Naive thymus-derived CD8-positive, alpha-beta T cell (primary cell): ENCODE data around the gene AKTIP. TPM values are rescaled to one million over a fixed set of nuclear protein-coding genes. Genes with fewer than 3 reads are reported as not detected.
A peak's percentile ranks its signal among the peaks of the same experiment; 100 is the strongest.
"Not testable (repeated sequence)": the region's sequence is repeated elsewhere in the genome, so short reads cannot be mapped to it uniquely, and the experiment has no call there.

Source experiments
- ATAC-seq, 2 donors: fragments of 150-1000 bp; cut with Tn5 transposase in 1 of 2; sonication (Bioruptor Pico), chemical (Tn5 transposase) in 1 of 2; 1 replicate in 1 of 2; 2 replicates in 1 of 2; pipeline ENCODE4 v1.10.0; 2021; ENCODE audit warnings: mild to moderate bottlenecking in 2 of 2, moderate library complexity in 2 of 2
- POLR2A ChIA-PET: fragments of 350-600 bp; sonication (Branson Sonifier 250); formaldehyde crosslinking; loops from one replicate; lab custom pipeline; 2021; ENCODE audit warnings: antibody characterized with exemption; lab: Charles Lee
- DNase-seq, 10 donors: peaks; one replicate each; pipeline versions ENCODE4 v3.0.0 to v3.0.0-alpha.2; 2020 to 2022
- H3K27ac Mint-ChIP-seq, 10 donors: one replicate each; pipeline ENCODE4 v1.8.0; 2020 to 2022; ENCODE audit warnings: mild to moderate bottlenecking in 10 of 10, mixed read lengths in 10 of 10, moderate library complexity in 4 of 10, inconsistent platforms in 1 of 10
- H3K27me3 Mint-ChIP-seq, 5 donors: one replicate each; pipeline ENCODE4 v1.8.0; 2021 to 2022; ENCODE audit warnings: mixed read lengths in 5 of 5
- H3K36me3 Mint-ChIP-seq, 3 donors: one replicate each; pipeline ENCODE4 v1.8.0; 2020 to 2022; ENCODE audit warnings: mixed read lengths in 3 of 3, mild to moderate bottlenecking in 2 of 3, inconsistent platforms in 1 of 3
- H3K4me1 Mint-ChIP-seq, 4 donors: one replicate each; pipeline ENCODE4 v1.8.0; 2021 to 2022; ENCODE audit warnings: mixed read lengths in 4 of 4
- H3K4me3 Mint-ChIP-seq, 10 donors: one replicate each; pipeline ENCODE4 v1.8.0; 2020 to 2022; ENCODE audit warnings: mild to moderate bottlenecking in 10 of 10, mixed read lengths in 10 of 10, moderate library complexity in 6 of 10, inconsistent platforms in 1 of 10
- H3K9me3 Mint-ChIP-seq, 9 donors: one replicate each; pipeline ENCODE4 v1.8.0; 2020 to 2022; ENCODE audit warnings: mixed read lengths in 9 of 9, mild to moderate bottlenecking in 3 of 9, inconsistent platforms in 1 of 9, moderate library complexity in 1 of 9
- polyA plus RNA-seq, 3 donors: library from polyadenylated mRNA; unstranded; fragments of 300-500 nt; fragmentation: Illumina TruSeq; gene quantifications; one replicate each; pipeline ENCODE4 v1.2.3, GENCODE V29; 2021
- total RNA-seq, 8 experiments: library from RNA in 2 of 8; stranded (reverse) in 2 of 8; gene quantifications; one replicate each; pipeline ENCODE4 v1.2.3 and lab custom pipeline; 2021 to 2026

AKTIP gene
- total RNA-seq, result 100 to 1,000 TPM; 155 to 159 TPM
- polyA plus RNA-seq, result 100 to 1,000 TPM in 2 of 3 donors, 10 to 100 TPM in 1; 60.3 to 124 (median 114) TPM
- 25.8 to 116 (median 82.3) reads per million in 6 experiments for total RNA-seq (lab: John Stamatoyannopoulos, UW)

DNA sequence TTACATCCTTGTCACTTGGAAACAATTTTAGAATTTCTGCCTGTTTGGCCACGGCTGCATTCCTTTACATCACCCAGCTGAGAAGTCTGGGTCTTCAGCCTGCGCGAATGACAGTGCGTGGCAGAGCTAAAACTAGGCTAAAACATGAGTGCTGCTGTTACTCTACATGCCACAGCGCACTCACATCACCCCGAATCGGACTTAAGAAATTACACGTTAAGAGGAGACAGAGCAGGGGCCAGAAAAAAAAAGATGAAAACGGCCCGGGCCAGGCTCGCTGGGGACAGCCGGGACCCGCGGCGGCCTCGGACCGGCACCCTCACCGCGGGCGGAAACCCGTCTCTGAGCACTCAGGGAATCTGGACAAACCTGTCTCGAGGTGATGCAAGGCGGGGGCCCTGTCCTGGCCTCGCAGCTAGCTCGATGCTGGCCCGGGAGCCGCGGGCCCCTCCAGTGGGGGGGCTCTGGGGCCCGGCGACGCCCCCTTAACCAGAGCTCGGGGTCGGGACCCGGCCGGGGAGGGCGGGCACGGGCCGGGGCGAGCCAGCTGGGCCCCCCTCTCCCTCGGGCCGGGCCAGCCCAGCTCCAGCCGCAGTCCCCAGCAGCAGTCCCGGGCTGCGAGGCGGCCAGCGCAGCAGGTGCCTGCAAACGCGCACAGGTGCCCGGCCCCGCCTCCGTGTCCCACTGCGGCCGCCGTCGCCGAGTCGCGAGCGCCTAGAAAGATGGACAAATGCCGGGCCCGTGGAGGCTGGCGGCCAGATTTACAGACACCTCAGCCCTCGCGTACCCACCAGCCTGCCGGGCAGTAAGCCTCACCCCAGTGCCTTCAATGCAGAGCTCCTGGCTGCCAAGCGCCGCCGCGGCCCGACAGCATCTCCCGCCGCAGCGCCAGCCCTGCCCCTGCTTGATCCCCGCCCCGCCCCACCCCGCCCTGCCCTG is at the start of gene AKTIP:
TSS of gene AKTIP (minus strand) at position 879 of the 939 bp plus-strand sequence. CDS start 2,950 bp downstream, outside the sequence.
- Mint-ChIP-seq H3K27me3 (no peaks in the 10 kb centered on the region), H3K9me3 (no peaks in the 10 kb centered on the region), H3K36me3 (peaks cover 12 to 27% (median 17%) of the 10 kb centered on the region in 3 donors), H3K27ac (peak within 1 kb of the TSS; percentile 94 to 98 (median 96)), H3K4me3 (peak within 1 kb of the TSS; percentile 90 to 100 (median 98)), H3K4me1 (peaks cover 23 to 67% (median 59%) of the 10 kb centered on the region in 4 donors)
- POLR2A ChIA-PET, result interaction anchor here (1.2 to 19.6 kb wide), 14 partner anchors 9 to 202 kb away, joined by 4 to 316 read pairs (median 12); partner anchors contain the start of genes FTO, RBL2 and RPGRIP1L
- peak in 7 of 10 donors; percentile 22 to 68 (median 29) for DNase-seq
- ATAC-seq, result peak; percentile 19 to 25

DNA sequence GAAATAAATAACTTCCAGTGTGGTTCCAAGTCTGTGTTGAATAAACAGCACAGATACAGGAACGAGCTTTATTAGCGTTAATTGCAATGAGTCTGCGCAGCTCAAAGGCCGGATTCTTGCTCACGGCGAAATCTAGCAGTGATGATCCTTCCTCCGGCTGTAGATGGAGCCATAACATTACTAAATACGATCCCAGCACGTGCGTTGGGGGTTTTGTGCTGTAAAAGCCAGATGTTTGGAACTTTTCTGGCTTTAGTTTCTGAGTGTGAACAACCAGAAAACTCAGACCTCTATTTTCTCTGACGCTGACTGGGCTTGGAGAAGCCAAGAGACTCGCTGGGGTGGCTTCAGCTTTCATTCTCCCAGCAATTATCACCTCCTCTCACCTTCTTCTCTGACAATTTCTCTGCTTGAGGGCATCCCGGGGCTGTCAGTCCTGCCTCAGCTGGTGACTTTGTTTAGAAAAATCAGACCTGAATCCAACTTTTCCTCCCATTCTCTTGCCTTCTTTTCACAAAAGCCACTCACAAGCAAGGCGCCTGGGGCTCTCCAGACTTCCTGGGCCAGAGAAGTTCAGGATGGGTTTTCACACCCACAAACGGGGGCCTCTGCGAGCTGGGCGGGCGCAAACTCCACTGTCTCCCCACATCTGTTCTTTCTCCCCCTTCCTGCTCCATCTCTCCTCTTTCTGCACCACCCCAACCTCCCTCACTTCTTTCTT is 47.1 kb upstream of the AKTIP start:
- POLR2A ChIA-PET, result interaction anchor here (0.6 kb wide), 1 partner anchor 41 kb away, joined by 3 read pairs; no protein-coding TSS in a partner anchor
- H3K4me1 Mint-ChIP-seq, result peaks cover 15 to 23% (median 20%) of the 10 kb centered on the region in 4 donors
- H3K27ac Mint-ChIP-seq, result peak overlapping the region in 2 of 10 donors; percentile 25 to 64
- no peaks in the 10 kb centered on the region for H3K9me3 Mint-ChIP-seq
- ATAC-seq (peak; percentile 54 to 65), DNase-seq (peak; percentile 12 to 71 (median 46))
- peaks cover 9 to 44% (median 28%) of the 10 kb centered on the region in 5 donors for H3K27me3 Mint-ChIP-seq
- H3K36me3 Mint-ChIP-seq, result no peaks in the 10 kb centered on the region
- H3K4me3 Mint-ChIP-seq, result no peak overlapping the region

GRCh38 chr16:53546988-53547391 is 44.0 kb upstream of the AKTIP start:
- Mint-ChIP-seq H3K36me3 (no peaks in the 10 kb centered on the region), H3K27ac (no peak overlapping the region), H3K27me3 (peaks cover 10 to 67% (median 34%) of the 10 kb centered on the region in 5 donors), H3K4me3 (peak overlapping the region in 1 of 10 donors; percentile 14), H3K4me1 (peaks cover 18 to 37% (median 32%) of the 10 kb centered on the region in 4 donors), H3K9me3 (no peaks in the 10 kb centered on the region)
- POLR2A ChIA-PET, result interaction anchor here (1.4 kb wide), 1 partner anchor 27 kb away, joined by 3 read pairs; no protein-coding TSS in a partner anchor
- DNase-seq, result no peak
- ATAC-seq, result no peak

- Mint-ChIP-seq H3K4me1 (peaks cover 16 to 37% (median 31%) of the 10 kb centered on the region in 4 donors), H3K27me3 (peaks cover 10 to 67% (median 26%) of the 10 kb centered on the region in 5 donors), H3K27ac (peak overlapping the region in 6 of 10 donors; percentile 3 to 74 (median 54)), H3K4me3 (peak overlapping the region; percentile 5 to 77 (median 62)), H3K36me3 (no peaks in the 10 kb centered on the region), H3K9me3 (no peaks in the 10 kb centered on the region)
- DNase-seq (peak; percentile 33 to 84 (median 64)), ATAC-seq (peak; percentile 95 to 97)
- POLR2A ChIA-PET, result interaction anchor here (0.6 to 1.7 kb wide), 4 partner anchors 9 to 137 kb away, joined by 3 read pairs; partner anchors contain the start of gene RBL2
Measured at GRCh38 chr16:53545433-53545832, 42.4 kb upstream of the AKTIP start.

DNA sequence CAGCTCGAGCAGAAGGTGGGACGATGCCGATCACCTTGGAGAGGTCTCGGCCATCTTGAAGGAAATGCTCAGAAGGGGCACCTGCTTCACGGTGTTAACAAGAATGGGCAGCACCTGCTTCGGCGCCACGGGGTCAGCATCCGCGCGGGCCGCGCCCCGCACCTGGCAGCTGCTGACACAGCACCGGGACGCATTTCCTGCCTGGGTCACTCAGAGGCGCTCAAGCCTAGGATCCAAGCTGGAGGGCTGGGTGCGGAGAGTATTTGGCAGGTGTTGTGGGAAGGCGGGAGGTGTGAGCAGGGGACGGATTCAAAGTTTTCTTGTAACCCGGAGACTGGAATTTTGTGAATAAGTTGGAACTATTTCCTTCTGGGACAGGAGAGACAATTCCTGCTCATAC is 39.3 kb upstream of the AKTIP start:
- POLR2A ChIA-PET, result interaction anchor here (0.5 kb wide), 1 partner anchor 9 kb away, joined by 7 read pairs; no protein-coding TSS in a partner anchor
- Mint-ChIP-seq H3K9me3 (no peaks in the 10 kb centered on the region), H3K4me3 (no peak overlapping the region), H3K27ac (peak overlapping the region in 1 of 10 donors; percentile 13), H3K36me3 (peaks cover 0 to 7% (median 0%) of the 10 kb centered on the region in 3 donors), H3K4me1 (peaks cover 12 to 32% (median 31%) of the 10 kb centered on the region in 4 donors), H3K27me3 (peaks cover 8 to 50% (median 20%) of the 10 kb centered on the region in 5 donors)
- DNase-seq (no peak), ATAC-seq (no peak)

DNA sequence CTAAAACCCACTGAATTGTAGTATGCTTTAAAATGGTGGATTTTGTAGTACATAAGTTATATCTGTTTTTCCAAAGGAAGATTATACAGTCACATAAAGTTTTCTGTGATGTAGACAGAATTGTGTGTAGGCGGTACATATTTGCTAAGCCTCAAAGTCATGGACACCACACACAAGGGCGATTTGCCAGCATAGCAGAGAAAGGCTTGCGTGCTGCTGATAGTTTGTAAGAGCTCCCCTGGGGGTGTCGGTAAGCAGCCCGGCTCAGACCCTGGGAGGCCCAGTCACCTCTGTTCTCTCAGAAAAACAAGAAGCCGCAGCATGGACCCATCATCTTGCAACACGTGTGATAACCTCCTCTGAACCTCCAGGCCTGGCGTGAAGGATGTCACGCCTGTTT is 38.3 kb upstream of the AKTIP start:
- H3K27ac Mint-ChIP-seq, result peak overlapping the region in 1 of 10 donors; percentile 37
- peaks cover 8 to 48% (median 20%) of the 10 kb centered on the region in 5 donors for H3K27me3 Mint-ChIP-seq
- H3K4me1 Mint-ChIP-seq, result peaks cover 8 to 26% (median 23%) of the 10 kb centered on the region in 4 donors

DNA sequence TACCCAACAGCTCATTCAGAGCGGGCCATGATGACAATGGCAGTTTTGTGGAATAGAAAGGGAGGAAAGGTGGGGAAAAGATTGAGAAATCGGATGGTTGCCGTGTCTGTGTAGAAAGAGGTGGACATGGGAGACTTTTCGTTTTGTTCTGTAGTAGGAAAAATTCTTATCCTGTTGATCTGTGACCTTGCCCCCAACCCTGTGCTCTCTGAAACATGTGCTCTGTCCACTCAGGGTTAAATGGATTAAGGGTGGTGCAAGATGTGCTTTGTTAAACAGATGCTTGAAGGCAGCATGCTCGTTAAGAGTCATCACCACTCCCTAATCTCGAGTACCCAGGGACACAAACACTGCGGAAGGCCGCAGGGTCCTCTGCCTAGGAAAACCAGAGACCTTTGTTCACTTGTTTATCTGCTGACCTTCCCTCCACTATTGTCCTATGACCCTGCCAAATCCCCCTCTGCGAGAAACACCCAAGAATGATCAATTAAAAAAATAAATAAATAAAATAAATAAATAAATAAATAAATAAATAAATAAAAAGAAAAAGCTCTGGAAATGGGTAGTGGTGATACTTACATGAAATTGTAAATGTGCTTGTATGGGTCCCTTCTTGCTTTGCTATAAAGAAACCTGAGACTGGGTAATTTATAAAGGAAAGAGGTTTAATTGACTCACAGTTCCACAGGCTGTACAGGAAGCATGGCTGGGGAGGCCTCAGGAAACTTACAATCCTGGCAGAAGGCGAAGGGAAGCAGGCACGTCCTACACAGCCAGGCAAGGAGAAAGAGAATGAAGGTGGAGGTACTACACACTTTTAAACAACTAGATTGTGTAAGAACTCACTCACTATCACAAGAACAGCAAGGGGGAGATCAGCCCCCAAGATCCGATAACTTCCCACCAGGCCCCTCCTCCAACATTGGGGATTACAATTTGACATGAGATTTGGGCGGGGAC is 37.0 kb upstream of the AKTIP start:
- Mint-ChIP-seq H3K4me1 (peaks cover 4 to 18% (median 15%) of the 10 kb centered on the region in 4 donors), H3K27me3 (peaks cover 8 to 48% (median 20%) of the 10 kb centered on the region in 5 donors)
- H3K36me3 Mint-ChIP-seq, DNase-seq, H3K27ac Mint-ChIP-seq, H3K9me3 Mint-ChIP-seq, H3K4me3 Mint-ChIP-seq, ATAC-seq, POLR2A ChIA-PET: not testable (repeated sequence)

More for the DNA sequence above, 38.3 kb upstream of the AKTIP start:
- ATAC-seq (no peak), DNase-seq (no peak)
- Mint-ChIP-seq H3K4me3 (no peak overlapping the region), H3K36me3 (peaks cover 0 to 7% (median 0%) of the 10 kb centered on the region in 3 donors), H3K9me3 (no peaks in the 10 kb centered on the region)
- POLR2A ChIA-PET, result no interaction called here

DNA sequence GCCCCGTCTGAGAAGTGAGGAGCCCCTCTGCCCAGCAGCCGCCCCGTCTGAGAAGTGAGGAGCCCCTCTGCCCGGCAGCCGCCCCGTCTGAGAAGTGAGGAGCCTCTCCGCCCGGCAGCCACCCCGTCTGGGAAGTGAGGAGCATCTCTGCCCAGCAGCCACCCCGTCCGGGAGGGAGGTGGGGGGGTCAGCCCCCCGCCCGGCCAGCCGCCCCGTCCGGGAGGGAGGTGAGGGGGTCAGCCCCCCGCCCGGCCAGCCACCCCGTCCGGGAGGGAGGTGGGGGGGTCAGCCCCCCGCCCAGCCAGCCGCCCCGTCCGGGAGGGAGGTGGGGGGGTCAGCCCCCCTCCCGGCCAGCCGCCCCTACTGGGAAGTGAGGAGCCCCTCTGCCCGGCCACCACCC is 36.3 kb upstream of the AKTIP start:
- POLR2A ChIA-PET, DNase-seq, H3K9me3 Mint-ChIP-seq, H3K27ac Mint-ChIP-seq, H3K36me3 Mint-ChIP-seq, ATAC-seq, H3K4me3 Mint-ChIP-seq: not testable (repeated sequence)
- Mint-ChIP-seq H3K27me3 (peaks cover 8 to 48% (median 20%) of the 10 kb centered on the region in 5 donors), H3K4me1 (peaks cover 4 to 12% (median 9%) of the 10 kb centered on the region in 4 donors)

DNA sequence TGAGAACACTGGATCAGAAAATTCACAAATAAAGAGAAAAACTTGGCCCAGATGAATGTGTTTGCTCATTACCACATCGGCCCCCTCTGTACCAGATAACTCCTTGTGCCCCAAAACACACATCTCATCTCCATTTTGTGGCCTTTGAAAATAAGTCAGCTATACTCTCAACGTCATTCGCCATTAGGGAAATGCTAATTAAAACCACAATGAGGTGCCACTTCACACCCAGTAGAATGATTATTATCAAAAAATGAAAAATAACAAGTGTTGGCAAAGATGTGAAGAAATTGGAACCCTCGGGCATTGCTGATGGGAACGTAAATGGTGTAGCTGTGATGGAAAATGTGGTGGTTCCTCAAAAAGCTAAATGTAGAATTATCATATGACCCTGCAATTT is 34.6 kb upstream of the AKTIP start:
- POLR2A ChIA-PET, result no interaction called here
- H3K4me3 Mint-ChIP-seq, result no peak overlapping the region

GRCh38 chr16:53534206-53534605 is 31.2 kb upstream of the AKTIP start:
- Mint-ChIP-seq H3K9me3 (no peaks in the 10 kb centered on the region), H3K36me3 (peaks cover 0 to 7% (median 0%) of the 10 kb centered on the region in 3 donors), H3K27me3 (peaks cover 0 to 16% (median 3%) of the 10 kb centered on the region in 5 donors), H3K27ac (peak overlapping the region in 1 of 10 donors; percentile 8), H3K4me1 (peaks cover 0 to 11% (median 4%) of the 10 kb centered on the region in 4 donors), H3K4me3 (no peak overlapping the region)
- no peak for ATAC-seq
- no peak for DNase-seq
- POLR2A ChIA-PET, result interaction anchor here (0.7 kb wide), 1 partner anchor 162 kb away, joined by 3 read pairs; no protein-coding TSS in a partner anchor

More for the DNA sequence above, 34.6 kb upstream of the AKTIP start:
- ATAC-seq (no peak), DNase-seq (no peak)
- peaks cover 0 to 7% (median 0%) of the 10 kb centered on the region in 3 donors for H3K36me3 Mint-ChIP-seq
- H3K27ac Mint-ChIP-seq, result no peak overlapping the region
- peaks cover 5 to 32% (median 14%) of the 10 kb centered on the region in 5 donors for H3K27me3 Mint-ChIP-seq
- no peaks in the 10 kb centered on the region for H3K9me3 Mint-ChIP-seq
- H3K4me1 Mint-ChIP-seq, result peaks cover 0 to 11% (median 4%) of the 10 kb centered on the region in 4 donors

DNA sequence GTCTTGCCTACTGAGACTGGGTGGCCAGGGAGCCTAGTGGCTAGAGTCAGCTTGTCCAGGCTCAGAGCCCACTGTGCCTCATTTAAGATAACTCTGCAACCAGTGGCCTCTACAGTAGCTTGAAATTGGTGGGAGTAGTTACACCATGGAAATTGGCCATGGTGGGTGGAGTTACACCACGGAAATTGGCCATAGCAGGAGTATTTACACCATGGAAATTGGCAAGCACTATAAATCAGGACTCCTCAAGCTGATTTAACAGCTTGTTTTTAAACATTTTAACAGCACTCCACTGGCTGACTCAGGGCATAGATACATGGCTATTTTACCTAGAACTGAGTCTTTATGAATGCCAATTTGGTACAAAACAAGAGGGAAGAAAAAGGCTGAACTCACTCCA is 27.7 kb upstream of the AKTIP start:
- Mint-ChIP-seq H3K36me3 (no peaks in the 10 kb centered on the region), H3K4me3 (no peak overlapping the region), H3K4me1 (peaks cover 0 to 4% (median 1%) of the 10 kb centered on the region in 4 donors), H3K27ac (no peak overlapping the region), H3K27me3 (peaks cover 0 to 12% (median 2%) of the 10 kb centered on the region in 5 donors), H3K9me3 (no peaks in the 10 kb centered on the region)
- DNase-seq, result no peak
- POLR2A ChIA-PET, result no interaction called here
- no peak for ATAC-seq
